Neural progenitor cell (in vitro differentiated cells): ENCODE data around the gene PDE6B. TPM values are rescaled to one million over a fixed set of nuclear protein-coding genes. Genes with fewer than 3 reads are reported as not detected.

Source experiments
- DNase-seq: peaks from one replicate; pipeline ENCODE4 v3.0.0-alpha.2; 2016; ENCODE audit warnings: low spot score
- H2AFZ ChIP-seq: fragments of 200-600 bp; sonication (generic); replicated peaks from 2 replicates; pipeline ENCODE4 v1.6.1; 2016; ENCODE audit warnings: antibody characterized with exemption
- H3F3A ChIP-seq: fragments of 200-600 bp; sonication (generic); 2 replicates; pipeline ENCODE4 v1.6.1; 2016; ENCODE audit warnings: antibody characterized with exemption, low read depth
- H3K27ac ChIP-seq: fragments of 200-600 bp; sonication (generic); 2 replicates; pipeline ENCODE4 v1.5.1; 2016; ENCODE audit warnings: mild to moderate bottlenecking
- H3K27me3 ChIP-seq: fragments of 200-600 bp; sonication (generic); 2 replicates; pipeline ENCODE4 v1.6.1; 2016; ENCODE audit warnings: mild to moderate bottlenecking, moderate library complexity
- H3K36me3 ChIP-seq: fragments of 200-600 bp; sonication (generic); 2 replicates; pipeline ENCODE4 v1.5.1; 2016
- H3K4me1 ChIP-seq: fragments of 200-600 bp; sonication (generic); 2 replicates; pipeline ENCODE4 v1.6.1; 2016; ENCODE audit warnings: mixed run types
- H3K4me2 ChIP-seq: fragments of 200-600 bp; sonication (generic); 2 replicates; pipeline ENCODE4 v1.6.1; 2016
- H3K4me3 ChIP-seq: fragments of 200-600 bp; sonication (generic); 2 replicates; pipeline ENCODE4 v1.5.1; 2016
- H3K79me2 ChIP-seq: fragments of 200-600 bp; sonication (generic); 2 replicates; pipeline ENCODE4 v1.6.1; 2016; ENCODE audit warnings: low read depth
- H3K9ac ChIP-seq: fragments of 200-600 bp; sonication (generic); 2 replicates; pipeline ENCODE4 v1.6.1; 2016
- H3K9me3 ChIP-seq: fragments of 200-600 bp; sonication (generic); 2 replicates; pipeline ENCODE4 v1.5.1; 2016; ENCODE audit warnings: low read depth
- H4K20me1 ChIP-seq: fragments of 200-600 bp; sonication (generic); 2 replicates; pipeline ENCODE4 v1.6.1; 2016; ENCODE audit warnings: low read depth
- H3K27ac Mint-ChIP-seq: 3 replicates; pipeline ENCODE4 v1.8.0; 2021; ENCODE audit warnings: mixed read lengths
- H3K27me3 Mint-ChIP-seq: 2 replicates; pipeline ENCODE4 v1.8.0; 2022; ENCODE audit warnings: low read depth, mild to moderate bottlenecking, inconsistent platforms, moderate library complexity, mixed read lengths; ENCODE audit not compliant: insufficient read depth
- H3K36me3 Mint-ChIP-seq: 3 replicates; pipeline ENCODE4 v1.8.0; 2021; ENCODE audit warnings: mixed read lengths
- H3K4me1 Mint-ChIP-seq: 3 replicates; pipeline ENCODE4 v1.8.0; 2021; ENCODE audit warnings: mixed read lengths
- H3K4me3 Mint-ChIP-seq: 3 replicates; pipeline ENCODE4 v1.8.0; 2021; ENCODE audit warnings: mild to moderate bottlenecking, moderate library complexity, mixed read lengths
- H3K9me3 Mint-ChIP-seq: 3 replicates; pipeline ENCODE4 v1.8.0; 2020; ENCODE audit warnings: mixed read lengths
- CTCF ChIP-seq: fragments of 200-600 bp; sonication (generic); IDR thresholded peaks from 2 replicates; pipeline ENCODE4 v1.5.1; 2017; ENCODE audit warnings: antibody characterized with exemption, mild to moderate bottlenecking
- EZH2 ChIP-seq: fragments of 200-600 bp; sonication (generic); IDR thresholded peaks from 2 replicates; pipeline ENCODE4 v1.6.1; 2017; ENCODE audit warnings: antibody characterized with exemption, mild to moderate bottlenecking, moderate library complexity
- EZH2phosphoT487 ChIP-seq: fragments of 200-600 bp; sonication (generic); IDR thresholded peaks from 2 replicates; pipeline ENCODE4 v1.6.1; 2017; ENCODE audit warnings: antibody characterized with exemption
- total RNA-seq: library from RNA; depleted of rRNA; stranded (reverse); fragments of >200 nt; gene quantifications from 2 replicates; pipeline ENCODE4 v1.2.3, GENCODE V29; 2015; ENCODE audit warnings: low replicate concordance

Gene PDE6B
- total RNA-seq, 1 donor from 2014 or later = 4.3 TPM

DNA sequence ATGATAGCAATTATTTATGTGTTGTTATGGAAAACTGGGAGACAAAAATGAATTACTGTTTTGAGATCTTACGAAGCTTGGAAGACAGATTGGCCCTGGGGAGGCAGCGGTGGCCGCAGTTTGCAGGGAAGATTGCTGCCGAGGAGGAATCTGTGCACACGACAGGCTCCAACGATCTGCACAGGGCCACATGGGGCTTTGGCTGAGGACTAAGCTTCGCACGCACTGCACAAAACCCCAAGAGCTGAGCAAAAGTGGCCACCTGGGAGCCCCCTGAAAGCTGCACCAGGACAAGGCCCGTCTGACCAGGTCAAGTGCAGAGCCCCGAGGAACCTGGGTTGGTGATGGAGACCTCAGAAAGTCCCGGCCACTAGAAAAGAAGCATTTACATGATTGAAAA, 5.2 kb upstream of the PDE6B start:
- H3K27me3 ChIP-seq = peaks cover 8% of the 10 kb centered on the region
- Mint-ChIP-seq H3K36me3 (no peaks in the 10 kb centered on the region), H3K9me3 (peaks cover 4% of the 10 kb centered on the region), H3K27ac (no peak overlapping the region), H3K4me1 (peaks cover 5% of the 10 kb centered on the region), H3K27me3 (peaks cover 16% of the 10 kb centered on the region), H3K4me3 (no peak overlapping the region)
- no peak overlapping the region for H3K9ac ChIP-seq
- no peaks in the 10 kb centered on the region for H4K20me1 ChIP-seq
- no peak overlapping the region for H2AFZ ChIP-seq
- H3K79me2 ChIP-seq = no peaks in the 10 kb centered on the region
- TF ChIP-seq EZH2 = no peak
- no peak for TF ChIP-seq CTCF
- TF ChIP-seq EZH2phosphoT487 = no peak
- no peak overlapping the region for H3K4me3 ChIP-seq
- no peaks in the 10 kb centered on the region for H3K9me3 ChIP-seq
- DNase-seq = no peak
- peaks cover 8% of the 10 kb centered on the region for H3F3A ChIP-seq
- no peaks in the 10 kb centered on the region for H3K36me3 ChIP-seq
- H3K27ac ChIP-seq = no peak overlapping the region
- no peak overlapping the region for H3K4me2 ChIP-seq
- peaks cover 14% of the 10 kb centered on the region for H3K4me1 ChIP-seq

DNA sequence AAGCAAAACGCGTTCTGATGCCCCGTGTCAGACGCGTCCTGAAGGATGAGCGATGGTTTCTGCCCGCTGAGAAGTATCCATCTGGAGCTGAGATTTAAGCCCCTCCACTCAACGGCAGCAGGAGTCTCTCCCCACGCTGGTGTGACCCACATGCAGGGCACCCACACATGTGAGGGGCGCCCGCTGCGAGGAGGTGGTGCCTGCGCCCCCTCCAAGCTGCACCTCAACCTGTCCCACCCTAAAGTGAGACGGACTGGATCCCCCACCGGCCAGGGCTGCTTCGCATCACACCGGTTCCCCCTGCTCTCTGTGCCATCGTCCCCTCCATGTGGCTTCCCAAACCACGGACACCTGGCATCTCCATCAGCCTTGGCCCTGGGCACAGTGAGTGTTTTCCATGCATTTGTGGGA, 4.5 kb upstream of the PDE6B start:
- Histone ChIP-seq H3K79me2 (no peaks in the 10 kb centered on the region), H4K20me1 (no peaks in the 10 kb centered on the region), H2AFZ (no peak overlapping the region), H3K36me3 (no peaks in the 10 kb centered on the region), H3K4me1 (peaks cover 18% of the 10 kb centered on the region), H3K27ac (no peak overlapping the region), H3K9ac (no peak overlapping the region), H3K27me3 (peaks cover 3% of the 10 kb centered on the region), H3K4me3 (no peak overlapping the region), H3K9me3 (no peaks in the 10 kb centered on the region), H3K4me2 (no peak overlapping the region), H3F3A (peaks cover 8% of the 10 kb centered on the region)
- H3K9me3 Mint-ChIP-seq = peaks cover 4% of the 10 kb centered on the region
- no peak overlapping the region for H3K27ac Mint-ChIP-seq
- no peak for TF ChIP-seq EZH2phosphoT487
- no peak for TF ChIP-seq CTCF
- no peak for TF ChIP-seq EZH2
- no peaks in the 10 kb centered on the region for H3K36me3 Mint-ChIP-seq
- H3K4me3 Mint-ChIP-seq = no peak overlapping the region
- H3K27me3 Mint-ChIP-seq = peaks cover 16% of the 10 kb centered on the region
- peaks cover 8% of the 10 kb centered on the region for H3K4me1 Mint-ChIP-seq
- no peak for DNase-seq

DNA sequence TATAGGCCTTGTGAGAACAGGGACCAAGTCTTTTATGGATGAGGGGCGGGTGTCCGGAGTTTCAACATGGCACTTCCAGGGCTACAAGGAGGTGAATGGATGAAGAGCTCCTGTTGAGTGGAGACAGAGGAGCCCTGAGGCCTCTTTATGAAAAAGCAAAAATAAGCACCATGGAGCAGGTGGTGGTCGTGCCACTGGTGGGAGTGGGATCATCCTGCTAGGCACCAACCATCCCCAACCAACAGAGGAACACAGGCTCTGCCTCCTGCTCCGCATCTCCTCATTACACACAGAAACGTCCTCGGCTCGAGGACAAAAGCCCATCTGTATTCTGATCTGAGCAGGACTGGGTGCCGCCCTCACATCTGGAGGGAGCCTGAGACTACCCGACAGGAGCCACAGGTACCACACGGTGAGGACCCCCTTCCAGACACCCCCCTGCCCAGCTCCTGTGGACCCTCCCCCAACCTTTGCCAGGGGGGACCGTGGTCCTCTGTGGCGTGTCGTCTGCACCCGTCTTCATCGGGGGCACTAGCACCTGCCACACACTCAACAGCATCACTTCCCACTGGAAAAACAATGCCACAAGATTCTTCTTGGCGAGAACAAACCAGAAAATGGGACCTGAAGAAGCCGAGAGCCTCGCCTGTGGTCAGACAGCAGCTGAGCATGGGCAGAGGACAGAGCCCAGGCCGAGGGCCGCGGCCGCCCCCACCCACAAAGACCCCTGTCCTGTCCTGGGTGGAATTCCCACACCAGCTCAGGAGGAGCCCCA, 3.9 kb upstream of the PDE6B start:
- Mint-ChIP-seq H3K27ac (no peak overlapping the region), H3K9me3 (peaks cover 4% of the 10 kb centered on the region), H3K36me3 (no peaks in the 10 kb centered on the region), H3K4me3 (no peak overlapping the region), H3K4me1 (peaks cover 8% of the 10 kb centered on the region), H3K27me3 (peaks cover 14% of the 10 kb centered on the region)
- TF ChIP-seq EZH2 (no peak), CTCF (no peak), EZH2phosphoT487 (no peak)
- no peak overlapping the region for H3K27ac ChIP-seq
- H3K9me3 ChIP-seq = no peaks in the 10 kb centered on the region
- no peak overlapping the region for H3K4me2 ChIP-seq
- no peak overlapping the region for H3K9ac ChIP-seq
- H3K4me3 ChIP-seq = no peak overlapping the region
- no peak for DNase-seq
- no peaks in the 10 kb centered on the region for H3K27me3 ChIP-seq
- peaks cover 18% of the 10 kb centered on the region for H3K4me1 ChIP-seq
- H3K36me3 ChIP-seq = no peaks in the 10 kb centered on the region
- H3K79me2 ChIP-seq = no peaks in the 10 kb centered on the region
- no peaks in the 10 kb centered on the region for H4K20me1 ChIP-seq
- no peak overlapping the region for H2AFZ ChIP-seq
- H3F3A ChIP-seq = peaks cover 8% of the 10 kb centered on the region
